ENCODE results near the gene AMY2B. TPM values are rescaled to one million over a fixed set of nuclear protein-coding genes. Genes with fewer than 3 reads are reported as not detected.

AMY2B gene
- total and polyA plus RNA-seq, 2 of the 13 experiments (the other 11 are each of a cell fraction or from before 2014, with no cell fraction given): 1.3 to 1.9 TPM

- WGBS (ENCODE audit: low lambda C conversion rate): 2% methylated on average over 45 of the region's 62 CpGs
- peaks cover 0 to 10% of the 10 kb centered on the region in 2 experiments; a peak in 1 of 5 replicates for H3K36me3 ChIP-seq (replicated peaks in 1 of 2; ENCODE audit: control insufficient read depth in 1 of 2, insufficient read depth in 2 of 2, low read length in 2 of 2)
- peaks cover 27% of the 10 kb centered on the region for H3K79me2 ChIP-seq (ENCODE audit: insufficient read depth, low read length)
- H4K20me1 ChIP-seq (ENCODE audit: insufficient read depth, low read length): no peaks in the 10 kb centered on the region
- H3K27me3 ChIP-seq (ENCODE audit: control insufficient read depth in 1 of 2, insufficient read depth in 2 of 2, low read length in 2 of 2): peaks cover 0 to 4% of the 10 kb centered on the region in 2 experiments; a peak in 1 of 5 replicates
- H3K4me1 ChIP-seq (ENCODE audit: insufficient read depth, low read length): peaks cover 27% of the 10 kb centered on the region
- no peaks in the 10 kb centered on the region for H3K9me3 ChIP-seq (ENCODE audit: low read length)
- ATAC-seq (peak; percentile 85), DNase-seq (ENCODE audit: low spot score) (peak; percentile 83), FAIRE-seq (peak; percentile 51)
- BruUV-seq (replicated peaks): TSS peak; percentile 68
- intact Hi-C loops (cut with micrococcal nuclease; ENCODE audit: unreplicated experiment): no loop called here
- H2AFZ ChIP-seq (ENCODE audit: low read length): peak within 1 kb of the TSS; percentile 98
- in situ Hi-C loops (cut with HindIII; ENCODE audit: extremely low pct_ligation_motif_present, low pct_unique_long_range_greater_than_20kb): no loop called here
- CTCF ChIA-PET (ENCODE audit: low intra/inter-chr PET ratio, low total read pairs): no interaction called here
- H3K4me3 ChIP-seq (replicated peaks in 1 of 3; ENCODE audit: insufficient read depth in 1 of 3, low read depth in 2 of 3, low read length in 3 of 3): peak within 1 kb of the TSS; percentile 94 to 100 (median 100)
- H3K27ac ChIP-seq (ENCODE audit: extremely low read length, insufficient read depth, low read length): peak within 1 kb of the TSS; percentile 99
- POLR2A ChIA-PET: no interaction called here
- peak within 1 kb of the TSS; percentile 95 for H3K4me2 ChIP-seq (ENCODE audit: low read depth, low read length)
- peak within 1 kb of the TSS; percentile 93 for H3K9ac ChIP-seq (ENCODE audit: insufficient read depth, low read depth, low read length)
- no peak for TF ChIP-seq JDP2 (CRISPR knock-in tag; IDR thresholded peaks at IDR 0.05; ENCODE audit: borderline replicate concordance)
- TF ChIP-seq ZMYM4 (CRISPR knock-in tag; IDR thresholded peaks at IDR 0.05): peak; percentile 77
- peak; percentile 85 for TF ChIP-seq ZNF501 (CRISPR knock-in tag; IDR thresholded peaks at IDR 0.05)
- no peak for TF ChIP-seq CREB1 (IDR thresholded peaks at IDR 0.05)
- peak; percentile 72 for TF ChIP-seq CREB1 (CRISPR knock-in tag; IDR thresholded peaks at IDR 0.05)
- TF ChIP-seq GABPB1 (CRISPR knock-in tag; IDR thresholded peaks at IDR 0.05): peak; percentile 49; the same call in 1 of the 2 replicates
- TF ChIP-seq GABPA (IDR thresholded peaks at IDR 0.05; ENCODE audit: low read depth, low read length): no peak
- TF ChIP-seq GABPA (CRISPR knock-in tag; IDR thresholded peaks at IDR 0.05; ENCODE audit: low read depth): peak; percentile 67
- TF ChIP-seq, protein P1, sequence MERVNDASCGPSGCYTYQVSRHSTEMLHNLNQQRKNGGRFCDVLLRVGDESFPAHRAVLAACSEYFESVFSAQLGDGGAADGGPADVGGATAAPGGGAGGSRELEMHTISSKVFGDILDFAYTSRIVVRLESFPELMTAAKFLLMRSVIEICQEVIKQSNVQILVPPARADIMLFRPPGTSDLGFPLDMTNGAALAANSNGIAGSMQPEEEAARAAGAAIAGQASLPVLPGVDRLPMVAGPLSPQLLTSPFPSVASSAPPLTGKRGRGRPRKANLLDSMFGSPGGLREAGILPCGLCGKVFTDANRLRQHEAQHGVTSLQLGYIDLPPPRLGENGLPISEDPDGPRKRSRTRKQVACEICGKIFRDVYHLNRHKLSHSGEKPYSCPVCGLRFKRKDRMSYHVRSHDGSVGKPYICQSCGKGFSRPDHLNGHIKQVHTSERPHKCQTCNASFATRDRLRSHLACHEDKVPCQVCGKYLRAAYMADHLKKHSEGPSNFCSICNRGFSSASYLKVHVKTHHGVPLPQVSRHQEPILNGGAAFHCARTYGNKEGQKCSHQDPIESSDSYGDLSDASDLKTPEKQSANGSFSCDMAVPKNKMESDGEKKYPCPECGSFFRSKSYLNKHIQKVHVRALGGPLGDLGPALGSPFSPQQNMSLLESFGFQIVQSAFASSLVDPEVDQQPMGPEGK (CRISPR knock-in tag; IDR thresholded peaks at IDR 0.05): no peak
- no peak for TF ChIP-seq TRAFD1 (CRISPR knock-in tag; IDR thresholded peaks at IDR 0.05; ENCODE audit: borderline replicate concordance)
- TF ChIP-seq ZNF672 (CRISPR knock-in tag; IDR thresholded peaks at IDR 0.05): no peak
- TF ChIP-seq CHD2 (IDR thresholded peaks at IDR 0.05; ENCODE audit: low read depth, low read length): peak; percentile 97
- TF ChIP-seq POLR2A (IDR thresholded peaks at IDR 0.05; ENCODE audit: insufficient read depth in 1 of 2, low read depth in 2 of 2, low read length in 2 of 2): peak; percentile 56 to 58; a peak in 3 of 4 replicates
- TF ChIP-seq HOXA3 (CRISPR knock-in tag; IDR thresholded peaks at IDR 0.05): peak; percentile 37
- TF ChIP-seq, protein P2, sequence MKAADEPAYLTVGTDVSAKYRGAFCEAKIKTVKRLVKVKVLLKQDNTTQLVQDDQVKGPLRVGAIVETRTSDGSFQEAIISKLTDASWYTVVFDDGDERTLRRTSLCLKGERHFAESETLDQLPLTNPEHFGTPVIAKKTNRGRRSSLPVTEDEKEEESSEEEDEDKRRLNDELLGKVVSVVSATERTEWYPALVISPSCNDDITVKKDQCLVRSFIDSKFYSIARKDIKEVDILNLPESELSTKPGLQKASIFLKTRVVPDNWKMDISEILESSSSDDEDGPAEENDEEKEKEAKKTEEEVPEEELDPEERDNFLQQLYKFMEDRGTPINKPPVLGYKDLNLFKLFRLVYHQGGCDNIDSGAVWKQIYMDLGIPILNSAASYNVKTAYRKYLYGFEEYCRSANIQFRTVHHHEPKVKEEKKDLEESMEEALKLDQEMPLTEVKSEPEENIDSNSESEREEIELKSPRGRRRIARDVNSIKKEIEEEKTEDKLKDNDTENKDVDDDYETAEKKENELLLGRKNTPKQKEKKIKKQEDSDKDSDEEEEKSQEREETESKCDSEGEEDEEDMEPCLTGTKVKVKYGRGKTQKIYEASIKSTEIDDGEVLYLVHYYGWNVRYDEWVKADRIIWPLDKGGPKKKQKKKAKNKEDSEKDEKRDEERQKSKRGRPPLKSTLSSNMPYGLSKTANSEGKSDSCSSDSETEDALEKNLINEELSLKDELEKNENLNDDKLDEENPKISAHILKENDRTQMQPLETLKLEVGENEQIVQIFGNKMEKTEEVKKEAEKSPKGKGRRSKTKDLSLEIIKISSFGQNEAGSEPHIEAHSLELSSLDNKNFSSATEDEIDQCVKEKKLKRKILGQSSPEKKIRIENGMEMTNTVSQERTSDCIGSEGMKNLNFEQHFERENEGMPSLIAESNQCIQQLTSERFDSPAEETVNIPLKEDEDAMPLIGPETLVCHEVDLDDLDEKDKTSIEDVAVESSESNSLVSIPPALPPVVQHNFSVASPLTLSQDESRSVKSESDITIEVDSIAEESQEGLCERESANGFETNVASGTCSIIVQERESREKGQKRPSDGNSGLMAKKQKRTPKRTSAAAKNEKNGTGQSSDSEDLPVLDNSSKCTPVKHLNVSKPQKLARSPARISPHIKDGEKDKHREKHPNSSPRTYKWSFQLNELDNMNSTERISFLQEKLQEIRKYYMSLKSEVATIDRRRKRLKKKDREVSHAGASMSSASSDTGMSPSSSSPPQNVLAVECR (CRISPR knock-in tag; IDR thresholded peaks at IDR 0.05; ENCODE audit: borderline replicate concordance): peak; percentile 62; the same call in 1 of the 2 replicates
- TF ChIP-seq ZNF143 (CRISPR knock-in tag; IDR thresholded peaks at IDR 0.05): peak; percentile 87
Measured at GRCh38 chr1:103525607-103526507, 45.5 kb upstream of the AMY2B start, which contains the start of gene RNPC3. TSS of gene RNPC3 (plus strand) at chr1:103525699. CDS start at chr1:103526071, 372 bp downstream.

All from HepG2 (cell line).